HepG2 (cell line): Measurements from ENCODE around the gene PTPRD. TPM values are rescaled to one million over a fixed set of nuclear protein-coding genes. Genes with fewer than 3 reads are reported as not detected.

Experiments used
- ATAC-seq: fragments of 200-7000 bp; cut with Tn5 transposase; 3 replicates; pipeline ENCODE4 v1.9.1; 2020; ENCODE audit warnings: mild to moderate bottlenecking, moderate library complexity
- BruUV-seq: library from RNA; stranded (reverse); fragments of 400-500 nt; replicated peaks from 2 replicates; lab custom pipeline; 2021; lab: Mats Ljungman, UMichigan
- CTCF ChIA-PET: fragments of 300-600 bp; formaldehyde crosslinking; extraction: SDS; loops from one replicate; lab custom pipeline; 2021; ENCODE audit warnings: low total read pairs, inconsistent platforms, low intra/inter-chr PET ratio; lab: Yijun Ruan, JAX
- POLR2A ChIA-PET: fragments of 350-600 bp; sonication (Branson Sonifier 250); formaldehyde crosslinking; loops from one replicate; lab custom pipeline; 2020; ENCODE audit warnings: antibody characterized with exemption, inconsistent platforms; lab: Yijun Ruan, JAX
- DNase-seq: peaks from one replicate; pipeline ENCODE4 v3.0.0-alpha.2; 2015; ENCODE audit warnings: low spot score
- FAIRE-seq: peaks from 3 replicates; lab custom pipeline; 2011; peaks lifted over from hg19 to GRCh38; lab: Jason Lieb, UNC
- H2AFZ ChIP-seq: one replicate; pipeline ENCODE4 v1.6.1; 2011; ENCODE audit warnings: low read length, inconsistent platforms
- H3K27ac ChIP-seq: fragments of 300-600 bp; 3 replicates; pipeline ENCODE4 v1.8.0; 2011; ENCODE audit warnings: mixed run types, mild to moderate bottlenecking, mixed read lengths, low read length, inconsistent platforms; ENCODE audit not compliant: insufficient read depth; ENCODE audit errors: extremely low read length
- H3K27me3 ChIP-seq, 2 experiments: fragments of 200-600 bp in 1 of 2; 2 replicates in 1 of 2; 3 replicates in 1 of 2; pipeline versions ENCODE4 v1.6.0 to v1.8.0; 2011; ENCODE audit warnings: low read length in 2 of 2, mild to moderate bottlenecking in 2 of 2, moderate library complexity in 2 of 2, inconsistent platforms in 1 of 2; ENCODE audit not compliant: insufficient read depth in 2 of 2, control insufficient read depth in 1 of 2
- H3K36me3 ChIP-seq, 2 experiments: fragments of 200-600 bp in 1 of 2; replicated peaks in 1 of 2; 2 replicates in 1 of 2; 3 replicates in 1 of 2; pipeline versions ENCODE4 v1.5.1 to v1.8.0; 2011; ENCODE audit warnings: low read length in 2 of 2, inconsistent platforms in 1 of 2; ENCODE audit not compliant: insufficient read depth in 2 of 2, control insufficient read depth in 1 of 2
- H3K4me1 ChIP-seq: 2 replicates; pipeline ENCODE4 v1.5.1; 2012; ENCODE audit warnings: low read length, inconsistent platforms; ENCODE audit not compliant: insufficient read depth
- H3K4me2 ChIP-seq: 2 replicates; pipeline ENCODE4 v1.6.0; 2011; ENCODE audit warnings: low read depth, low read length, inconsistent platforms
- H3K4me3 ChIP-seq, 3 experiments: fragments of 200-600 bp in 1 of 3; sonication (generic), shearing (Covaris generic) in 1 of 3; replicated peaks in 1 of 3; 2 replicates each; pipeline ENCODE4 v1.5.1; 2011 to 2016; ENCODE audit warnings: low read length in 3 of 3, inconsistent platforms in 2 of 3, low read depth in 2 of 3, mild to moderate bottlenecking in 2 of 3, control low read depth in 1 of 3, mixed read lengths in 1 of 3; ENCODE audit not compliant: insufficient read depth in 1 of 3
- H3K79me2 ChIP-seq: one replicate; pipeline ENCODE4 v1.6.1; 2011; ENCODE audit warnings: low read length, inconsistent platforms; ENCODE audit not compliant: insufficient read depth
- H3K9ac ChIP-seq: 2 replicates; pipeline ENCODE4 v1.6.0; 2011; ENCODE audit warnings: mild to moderate bottlenecking, low read depth, low read length, inconsistent platforms; ENCODE audit not compliant: insufficient read depth
- H3K9me3 ChIP-seq: 2 replicates; pipeline ENCODE4 v1.5.1; 2012; ENCODE audit warnings: mild to moderate bottlenecking, low read length
- H4K20me1 ChIP-seq: 2 replicates; pipeline ENCODE4 v1.6.0; 2011; ENCODE audit warnings: inconsistent platforms, mild to moderate bottlenecking, low read length, moderate library complexity; ENCODE audit not compliant: insufficient read depth
- CREB1 ChIP-seq, 2 experiments: fragments of 450-650 bp in 1 of 2; IDR thresholded peaks; 2 replicates each; pipeline ENCODE4 v1.6.1; 2016 to 2017; ENCODE audit warnings: control low read depth in 1 of 2, mild to moderate bottlenecking in 1 of 2, missing compliant biosample characterization in 1 of 2, missing genetic modification characterization in 1 of 2
- LRRFIP1 ChIP-seq: sonication (generic); formaldehyde crosslinking; conservative IDR thresholded peaks from 2 replicates; pipeline ENCODE4 v1.4.0; 2020; ENCODE audit warnings: missing genetic modification reagents
- SRY ChIP-seq: sonication (generic); formaldehyde crosslinking; IDR thresholded peaks from 2 replicates; pipeline ENCODE4 v1.8.0; 2022; ENCODE audit warnings: mild to moderate bottlenecking, missing genetic modification reagents
- ZNF138 ChIP-seq: sonication (generic); formaldehyde crosslinking; IDR thresholded peaks from 2 replicates; pipeline ENCODE4 v1.5.0; 2020; ENCODE audit warnings: mild to moderate bottlenecking, low read depth, missing genetic modification reagents
- ZNF263 ChIP-seq: sonication (generic); formaldehyde crosslinking; IDR thresholded peaks from 2 replicates; pipeline ENCODE4 v1.4.0; 2020; ENCODE audit warnings: missing genetic modification reagents
- ZNF772 ChIP-seq: sonication (generic); formaldehyde crosslinking; IDR thresholded peaks from 2 replicates; pipeline ENCODE4 v1.5.0; 2020; ENCODE audit warnings: mild to moderate bottlenecking, missing genetic modification reagents
- WGBS: methylation state at CpG from one replicate; pipeline ENCODE4 v1.1.6; 2017; ENCODE audit warnings: low lambda C conversion rate; 5-methylcytosine and 5-hydroxymethylcytosine counted together
- in situ Hi-C: cut with HindIII; loops from 2 replicates; pipeline ENCODE4 v1.10.0; 2017; ENCODE audit warnings: low pct_unique_long_range_greater_than_20kb; ENCODE audit not compliant: extremely low pct_ligation_motif_present
- intact Hi-C: fragments of 100-400 bp; cut with micrococcal nuclease; formaldehyde crosslinking; loops from one replicate; pipeline ENCODE4 v1.10.0; 2022; ENCODE audit not compliant: unreplicated experiment
- polyA plus RNA-seq, 8 experiments: library from polyadenylated mRNA; depleted of rRNA in 3 of 8; stranded (reverse) in 7 of 8; unstranded in 1 of 8; fragments of >200 nt; fragmentation: Illumina TruSeq in 4 of 8; extraction: Trizol in 4 of 8; gene quantifications; 2 replicates each; pipeline versions ENCODE4 v1.2.1 to v1.2.3, GENCODE V29; 2011 to 2016; ENCODE audit warnings: low read depth in 4 of 8, missing spikeins in 1 of 8, mixed read lengths in 1 of 8; ENCODE audit not compliant: insufficient read depth in 1 of 8
- total RNA-seq, 5 experiments: library from RNA; depleted of rRNA; stranded (reverse); fragments of >200 nt; fragmentation: Illumina TruSeq; extraction: Trizol; gene quantifications; 2 replicates each; pipeline ENCODE4 v1.2.3, GENCODE V29; 2016; ENCODE audit warnings: low read depth in 1 of 5

The PTPRD gene
- total and polyA plus RNA-seq, 2 of the 13 experiments (the other 11 are each of a cell fraction or from before 2014, with no cell fraction given): 0.05 TPM; not detected in 1

GRCh38 chr9:8858596-8859161, 1754.1 kb downstream of the PTPRD start (continued):
- TF ChIP-seq CREB1 (IDR thresholded peaks at IDR 0.05) (peak; percentile 90), CREB1 (CRISPR knock-in tag; IDR thresholded peaks at IDR 0.05) (no peak), ZNF772 (CRISPR knock-in tag) (no peak), SRY (no peak), ZNF138 (CRISPR knock-in tag) (no peak)

GRCh38 chr9:8857926-8858595, 1754.7 kb downstream of the PTPRD start:
- ATAC-seq (peak; percentile 67), DNase-seq (no peak), FAIRE-seq (no peak)
- Histone ChIP-seq H3K9ac (no peak overlapping the region), H3K4me2 (peak overlapping the region; percentile 45; the same call in 1 of the 2 replicates), H3K27me3 (peaks cover 1 to 22% of the 10 kb centered on the region in 2 experiments; a peak in 4 of 5 replicates), H2AFZ (no peak overlapping the region), H3K27ac (no peak overlapping the region), H3K79me2 (no peaks in the 10 kb centered on the region), H3K36me3 (no peaks in the 10 kb centered on the region), H3K9me3 (no peaks in the 10 kb centered on the region), H3K4me3 (peak overlapping the region in 2 of 3 experiments; percentile 29 to 50; a peak in 3 of 6 replicates), H4K20me1 (no peaks in the 10 kb centered on the region), H3K4me1 (peaks cover 5% of the 10 kb centered on the region; the same call in 1 of the 2 replicates)
- BruUV-seq: no TSS peak
- intact Hi-C loops (no loop called here), in situ Hi-C loops (no loop called here)
- WGBS: 8% methylated on average over 45 of the region's 45 CpGs
- POLR2A ChIA-PET: no interaction called here
- CTCF ChIA-PET: no interaction called here
- TF ChIP-seq ZNF263 (CRISPR knock-in tag) (peak; percentile 88), LRRFIP1 (CRISPR knock-in tag) (no peak)
